ENCODE results near the gene ITPKC. TPM values are rescaled to one million over a fixed set of nuclear protein-coding genes. Genes with fewer than 3 reads are reported as not detected.
A peak's percentile ranks its signal among the peaks of the same experiment; 100 is the strongest.

ITPKC gene
- 23.1 and 25.3 TPM in 2 replicates for total RNA-seq (2014; rRNA removed; shearing (Covaris generic); ENCODE audit: low replicate concordance)

GRCh38 chr19:40716482-40717324, at the start of gene ITPKC, which contains the start of gene COQ8B:
Gene ITPKC (plus strand): TSS chr19:40717112. CDS start chr19:40717136, 24 bp downstream.
Gene COQ8B (minus strand): TSS chr19:40716886. CDS start chr19:40714632, 2,254 bp downstream.
- in situ Hi-C loops (cut with HindIII; ENCODE audit: low pct_unique_long_range_greater_than_20kb, low sequenced_read_pairs), result no loop called here

GRCh38 chr19:40667602-40668001, 49.3 kb upstream of the ITPKC start:
- DNase-seq (ENCODE audit: low read depth), result no peak
- in situ Hi-C loops (cut with HindIII; ENCODE audit: low pct_unique_long_range_greater_than_20kb, low sequenced_read_pairs), result no loop called here

More at GRCh38 chr19:40716482-40717324, at the start of gene ITPKC, which contains the start of gene COQ8B:
- peak; percentile 100 for DNase-seq (ENCODE audit: low read depth)

DNA sequence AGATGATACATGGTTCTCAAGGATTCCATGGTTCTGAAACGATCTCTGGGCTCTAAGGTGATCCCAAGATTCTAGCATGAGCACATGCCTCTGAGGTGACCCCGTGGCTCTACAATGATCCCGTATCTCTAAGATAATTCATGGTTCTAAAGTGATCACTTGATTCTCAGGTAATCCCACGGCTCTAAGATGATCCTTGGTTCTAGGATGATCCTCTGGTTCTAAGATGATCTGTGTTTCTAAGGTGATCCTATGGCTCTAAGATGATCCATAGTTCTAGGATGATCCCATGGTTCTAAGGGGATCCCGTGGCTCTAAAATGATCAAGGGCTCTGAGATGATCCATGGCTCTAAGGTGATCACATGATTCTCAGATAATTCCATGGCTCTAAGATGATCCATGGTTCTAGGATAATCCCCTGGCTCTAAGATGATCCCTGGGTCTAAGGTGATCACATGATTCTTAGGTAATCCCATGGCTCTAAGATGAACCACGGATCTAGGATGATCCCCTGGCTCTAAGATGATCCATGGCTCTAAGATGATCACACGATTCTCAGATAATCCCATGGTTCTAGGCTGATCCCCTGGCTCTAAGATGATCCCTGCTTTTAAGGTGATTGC, 47.8 kb upstream of the ITPKC start:
- DNase-seq (ENCODE audit: low read depth), result no peak
- in situ Hi-C loops (cut with HindIII; ENCODE audit: low pct_unique_long_range_greater_than_20kb, low sequenced_read_pairs), result no loop called here

GRCh38 chr19:40671404-40671803, 45.5 kb upstream of the ITPKC start:
- no peak for DNase-seq (ENCODE audit: low read depth)
- in situ Hi-C loops (cut with HindIII; ENCODE audit: low pct_unique_long_range_greater_than_20kb, low sequenced_read_pairs), result no loop called here

GRCh38 chr19:40672038-40672437, 44.9 kb upstream of the ITPKC start:
- DNase-seq (ENCODE audit: low read depth), result no peak
- in situ Hi-C loops (cut with HindIII; ENCODE audit: low pct_unique_long_range_greater_than_20kb, low sequenced_read_pairs), result no loop called here

GRCh38 chr19:40672573-40673299, 44.2 kb upstream of the ITPKC start:
- in situ Hi-C loops (cut with HindIII; ENCODE audit: low pct_unique_long_range_greater_than_20kb, low sequenced_read_pairs), result no loop called here

GRCh38 chr19:40673397-40673796, 43.5 kb upstream of the ITPKC start:
- DNase-seq (ENCODE audit: low read depth), result no peak
- in situ Hi-C loops (cut with HindIII; ENCODE audit: low pct_unique_long_range_greater_than_20kb, low sequenced_read_pairs), result no loop called here

More at GRCh38 chr19:40672573-40673299, 44.2 kb upstream of the ITPKC start:
- no peak for DNase-seq (ENCODE audit: low read depth)

DNA sequence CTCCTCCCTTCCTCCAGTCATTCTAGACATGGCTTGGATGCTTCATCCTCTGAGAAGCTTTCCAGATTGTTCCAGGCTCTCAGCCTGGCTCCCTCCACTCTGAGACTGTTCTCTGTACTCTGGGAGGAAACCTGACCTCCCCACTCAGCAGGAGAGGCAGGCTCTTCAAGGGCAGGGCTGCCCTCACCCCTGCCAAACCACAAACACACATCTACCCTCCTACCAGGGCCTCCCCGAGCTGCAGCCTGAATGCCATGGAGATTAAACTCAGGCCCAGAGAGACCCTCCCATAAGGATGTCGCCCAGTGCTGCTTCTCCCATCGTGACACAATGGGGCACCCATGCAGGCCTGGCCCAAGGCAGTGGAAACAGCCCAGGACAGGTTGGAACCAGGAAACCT, 42.6 kb upstream of the ITPKC start:
- in situ Hi-C loops (cut with HindIII; ENCODE audit: low pct_unique_long_range_greater_than_20kb, low sequenced_read_pairs), result no loop called here

GRCh38 chr19:40677156-40677555, 39.8 kb upstream of the ITPKC start:
- DNase-seq (ENCODE audit: low read depth), result no peak
- in situ Hi-C loops (cut with HindIII; ENCODE audit: low pct_unique_long_range_greater_than_20kb, low sequenced_read_pairs), result no loop called here

More for the DNA sequence above, 42.6 kb upstream of the ITPKC start:
- DNase-seq (ENCODE audit: low read depth), result no peak

DNA sequence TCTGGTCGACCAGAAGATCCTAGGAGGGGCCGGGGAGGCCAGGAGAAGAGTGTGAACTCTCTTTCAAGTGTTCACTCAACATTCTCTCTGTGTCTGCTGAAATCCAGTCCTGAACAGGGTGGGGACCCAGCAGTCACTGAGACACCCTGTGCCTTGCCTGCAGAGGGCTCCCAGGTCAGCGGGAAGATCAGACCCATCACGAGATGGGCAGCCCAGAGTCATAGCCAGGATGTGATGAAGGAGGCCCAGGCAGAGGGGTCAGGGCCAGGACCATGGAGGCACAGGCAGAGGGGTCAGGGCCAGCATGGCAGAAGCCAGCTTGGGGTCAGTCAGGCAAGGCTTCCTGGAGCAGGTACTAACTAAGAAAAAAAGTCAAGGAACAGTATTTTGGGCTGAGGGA, 35.9 kb upstream of the ITPKC start:
- DNase-seq (ENCODE audit: low read depth), result no peak
- in situ Hi-C loops (cut with HindIII; ENCODE audit: low pct_unique_long_range_greater_than_20kb, low sequenced_read_pairs), result no loop called here

DNA sequence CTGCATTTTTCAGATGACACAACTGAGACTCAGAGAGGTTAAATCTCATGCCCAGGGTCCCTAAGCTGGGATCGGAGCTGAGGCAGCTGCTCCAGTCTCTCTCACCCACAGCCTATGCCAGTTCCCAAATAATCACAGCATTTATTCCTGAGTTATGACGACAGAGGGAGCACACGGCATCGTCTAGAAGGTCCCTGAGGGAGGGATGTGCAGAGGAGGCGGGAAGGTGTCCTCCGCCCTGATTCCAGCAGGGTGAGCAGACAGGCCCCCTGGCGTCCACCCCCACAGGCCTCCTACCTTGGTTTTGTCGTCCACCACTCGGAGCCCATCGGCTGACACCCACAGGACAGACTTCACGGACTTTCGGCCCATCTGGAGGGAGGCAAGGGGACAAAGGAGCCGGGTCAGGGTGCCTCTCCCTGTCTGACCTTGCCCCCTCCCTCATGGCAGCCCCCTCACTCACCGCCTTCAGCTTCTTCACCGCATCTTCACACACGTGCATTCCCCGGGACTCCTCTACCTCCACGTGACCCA, 34.4 kb upstream of the ITPKC start:
- in situ Hi-C loops (cut with HindIII; ENCODE audit: low pct_unique_long_range_greater_than_20kb, low sequenced_read_pairs), result no loop called here
- DNase-seq (ENCODE audit: low read depth), result no peak

- in situ Hi-C loops (cut with HindIII; ENCODE audit: low pct_unique_long_range_greater_than_20kb, low sequenced_read_pairs), result no loop called here
Measured at GRCh38 chr19:40683437-40683836, 33.5 kb upstream of the ITPKC start.

GRCh38 chr19:40684280-40684679, 32.6 kb upstream of the ITPKC start:
- in situ Hi-C loops (cut with HindIII; ENCODE audit: low pct_unique_long_range_greater_than_20kb, low sequenced_read_pairs), result no loop called here
- no peak for DNase-seq (ENCODE audit: low read depth)

More at GRCh38 chr19:40683437-40683836, 33.5 kb upstream of the ITPKC start:
- no peak for DNase-seq (ENCODE audit: low read depth)

DNA sequence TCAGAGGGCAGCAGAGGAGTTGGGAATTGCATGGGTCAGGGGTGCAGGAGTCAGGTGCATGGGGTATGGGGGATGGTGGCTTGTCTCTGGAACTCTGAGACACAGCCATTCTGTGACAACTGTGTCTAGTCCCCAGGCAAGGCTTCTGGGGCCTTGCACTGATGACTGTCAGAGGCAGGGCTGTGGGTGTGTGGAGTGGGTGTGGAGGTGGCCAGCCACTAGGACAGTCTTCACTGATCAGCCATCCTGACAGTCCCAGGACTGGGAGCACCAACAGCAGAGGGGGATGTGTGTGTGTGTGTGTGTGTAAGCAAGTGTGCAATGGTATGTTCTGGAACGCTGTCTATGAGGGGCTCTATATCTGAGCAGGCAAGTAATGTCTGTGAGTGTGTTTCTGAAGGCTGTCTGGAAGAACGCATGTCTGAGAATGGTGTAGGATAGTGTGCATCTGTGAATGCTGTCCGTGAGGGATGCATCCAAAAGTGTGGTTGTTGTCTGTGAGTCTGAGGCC, 31.8 kb upstream of the ITPKC start:
- in situ Hi-C loops (cut with HindIII; ENCODE audit: low pct_unique_long_range_greater_than_20kb, low sequenced_read_pairs), result no loop called here
- DNase-seq (ENCODE audit: low read depth), result no peak

DNA sequence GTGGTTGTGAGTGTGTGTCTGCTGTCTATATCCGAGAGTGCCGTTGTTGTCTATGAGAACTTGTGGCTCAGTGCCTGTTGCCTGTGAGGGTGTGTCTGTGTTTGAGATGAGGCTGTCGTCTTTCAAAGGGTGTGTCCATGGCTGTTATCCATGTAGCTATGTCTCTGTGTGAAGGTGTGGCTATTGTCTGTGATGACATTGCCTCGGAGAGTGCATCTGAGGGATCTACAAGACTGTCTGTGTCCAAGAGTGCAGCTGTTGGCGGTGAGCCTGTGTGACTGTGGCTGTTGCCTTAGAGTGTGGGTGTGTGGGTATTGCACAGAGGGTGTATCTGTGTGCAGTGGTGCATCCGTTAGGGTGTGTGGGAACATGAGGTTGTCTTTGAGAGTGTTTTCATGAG, 31.3 kb upstream of the ITPKC start:
- in situ Hi-C loops (cut with HindIII; ENCODE audit: low pct_unique_long_range_greater_than_20kb, low sequenced_read_pairs), result no loop called here
- no peak for DNase-seq (ENCODE audit: low read depth)

DNA sequence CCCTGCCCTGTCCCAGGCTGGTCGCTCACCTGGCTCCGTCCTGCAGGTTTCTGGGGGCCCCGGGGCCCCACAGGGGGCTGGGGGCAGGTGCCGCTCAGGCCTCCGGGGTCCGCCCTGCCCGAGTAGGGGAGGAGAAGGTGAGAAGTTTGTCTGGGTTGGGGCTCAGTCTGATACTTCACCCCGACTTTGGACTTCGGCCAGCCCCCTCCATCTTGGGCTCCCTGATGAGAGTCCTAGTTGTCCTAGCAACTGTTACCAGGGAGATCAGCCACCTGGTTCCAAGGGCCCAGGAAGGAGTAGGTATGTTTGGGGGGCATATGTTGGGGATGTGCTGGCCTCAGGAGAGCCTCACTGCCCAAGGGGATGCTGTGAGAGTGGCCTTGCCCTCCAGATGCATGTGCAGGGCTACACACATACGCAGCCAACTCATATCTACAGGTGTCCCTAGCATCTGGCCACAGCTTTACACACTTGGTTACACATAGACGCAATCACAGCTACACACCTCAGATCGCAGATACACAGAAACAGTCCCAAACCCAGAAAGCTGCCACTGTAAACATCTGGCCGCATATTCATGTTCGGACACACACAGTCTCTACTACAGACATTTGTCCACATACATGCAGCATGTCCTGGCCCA, 29.9 kb upstream of the ITPKC start:
- in situ Hi-C loops (cut with HindIII; ENCODE audit: low pct_unique_long_range_greater_than_20kb, low sequenced_read_pairs), result no loop called here
- DNase-seq (ENCODE audit: low read depth), result no peak

DNA sequence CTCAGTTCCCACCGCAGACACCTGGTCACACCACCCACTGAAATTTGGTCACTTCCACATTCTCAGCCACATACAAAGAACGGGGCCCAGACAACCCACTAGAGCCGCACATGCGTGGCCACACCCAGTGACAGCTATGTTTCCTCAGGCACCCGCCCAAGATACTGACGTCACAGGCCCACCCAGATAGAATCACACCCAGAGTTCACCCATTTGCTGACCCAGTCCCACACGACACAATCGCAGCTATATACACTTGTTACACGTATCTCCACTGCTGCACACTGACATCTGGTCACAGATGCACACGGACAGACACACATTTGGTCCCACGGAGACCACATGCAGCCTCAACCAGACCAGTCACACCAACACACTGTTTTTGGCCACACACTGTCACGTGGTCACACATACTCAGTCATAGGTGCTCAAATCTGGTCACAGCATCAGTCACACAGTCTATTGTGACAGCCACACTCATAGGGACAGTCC, 29.3 kb upstream of the ITPKC start:
- in situ Hi-C loops (cut with HindIII; ENCODE audit: low pct_unique_long_range_greater_than_20kb, low sequenced_read_pairs), result no loop called here

GRCh38 chr19:40688309-40688708, 28.6 kb upstream of the ITPKC start:
- in situ Hi-C loops (cut with HindIII; ENCODE audit: low pct_unique_long_range_greater_than_20kb, low sequenced_read_pairs), result no loop called here
- DNase-seq (ENCODE audit: low read depth), result no peak

More for the DNA sequence above, 29.3 kb upstream of the ITPKC start:
- DNase-seq (ENCODE audit: low read depth), result peak; percentile 41
